B cell (primary cell): ENCODE data around the gene SKAP2. TPM values are rescaled to one million over a fixed set of nuclear protein-coding genes. Genes with fewer than 3 reads are reported as not detected.

Source experiments
- ATAC-seq: fragments of 200-7000 bp; cut with Tn5 transposase; one replicate; pipeline ENCODE4 v1.10.0; 2021; ENCODE audit warnings: low read depth, mild to moderate bottlenecking, moderate number of reproducible peaks, moderate library complexity
- CTCF ChIA-PET: fragments of 350-600 bp; sonication (Branson Sonifier 250); formaldehyde crosslinking; loops from one replicate; lab custom pipeline; 2021; ENCODE audit warnings: antibody characterized with exemption, inconsistent platforms; lab: Charles Lee
- POLR2A ChIA-PET: fragments of 350-600 bp; sonication (Branson Sonifier 250); formaldehyde crosslinking; loops from one replicate; lab custom pipeline; 2021; ENCODE audit warnings: antibody characterized with exemption; lab: Charles Lee
- DNase-seq: peaks from one replicate; pipeline ENCODE4 v3.0.0; 2013
- H2AFZ ChIP-seq: 2 replicates; pipeline ENCODE4 v1.6.1; 2012; ENCODE audit warnings: mild to moderate bottlenecking, low read depth, low read length; ENCODE audit not compliant: insufficient read depth, poor library complexity, severe bottlenecking
- H3K27ac ChIP-seq, 2 donors: 1 replicate in 1 of 2; 2 replicates in 1 of 2; pipeline ENCODE4 v1.5.1; 2012 to 2013; ENCODE audit warnings: low read length in 2 of 2, mild to moderate bottlenecking in 2 of 2, moderate library complexity in 1 of 2
- H3K27me3 ChIP-seq, 4 experiments: fragments of 200-600 bp in 1 of 4; sonication (generic) in 1 of 4; replicated peaks in 1 of 4; 1 replicate in 2 of 4; 2 replicates in 2 of 4; pipeline versions ENCODE4 v1.6.1 to v1.7.0; 2013 to 2016; ENCODE audit warnings: low read length in 3 of 4, mild to moderate bottlenecking in 2 of 4, mixed read lengths in 1 of 4, moderate library complexity in 1 of 4; ENCODE audit not compliant: insufficient read depth in 4 of 4, control insufficient read depth in 3 of 4; ENCODE audit errors: control extremely low read depth in 1 of 4
- H3K36me3 ChIP-seq, 2 experiments: replicated peaks in 1 of 2; 1 replicate in 1 of 2; 2 replicates in 1 of 2; pipeline versions ENCODE4 v1.6.1 to v1.7.1; 2013; ENCODE audit warnings: low read length in 1 of 2; ENCODE audit not compliant: insufficient read depth in 2 of 2, control insufficient read depth in 1 of 2; ENCODE audit errors: control extremely low read depth in 1 of 2, extremely low read depth in 1 of 2
- H3K4me1 ChIP-seq, 2 donors: fragments of 200-600 bp in 1 of 2; sonication (generic) in 1 of 2; 1 replicate in 1 of 2; 2 replicates in 1 of 2; pipeline versions ENCODE4 v1.5.1 to v1.6.1; 2013 to 2017; ENCODE audit warnings: low read length in 2 of 2; ENCODE audit not compliant: control insufficient read depth in 2 of 2, insufficient read depth in 2 of 2
- H3K4me2 ChIP-seq: replicated peaks from 2 replicates; pipeline ENCODE3; 2012; ENCODE audit warnings: mild to moderate bottlenecking, low read depth, low read length; ENCODE audit not compliant: poor library complexity, severe bottlenecking
- H3K4me3 ChIP-seq, 5 experiments: fragments of 200-600 bp in 1 of 5; sonication (generic) in 1 of 5; 1 replicate in 3 of 5; 2 replicates in 2 of 5; pipeline versions ENCODE4 v1.5.1 to v1.7.0; 2011 to 2016; ENCODE audit warnings: low read length in 4 of 5, mild to moderate bottlenecking in 4 of 5, low read depth in 2 of 5, control low read depth in 1 of 5, moderate library complexity in 1 of 5; ENCODE audit not compliant: insufficient read depth in 1 of 5; ENCODE audit errors: control extremely low read depth in 1 of 5, extremely low read depth in 1 of 5
- H3K79me2 ChIP-seq: fragments of 200-600 bp; sonication (generic); one replicate; pipeline ENCODE4 v1.6.0; 2016; ENCODE audit warnings: low read length; ENCODE audit not compliant: control insufficient read depth, insufficient read depth
- H3K9ac ChIP-seq: fragments of 200-600 bp; sonication (generic); 2 replicates; pipeline ENCODE4 v1.6.1; 2017; ENCODE audit warnings: mild to moderate bottlenecking, low read length, moderate library complexity
- H3K9me3 ChIP-seq, 3 donors: one replicate each; pipeline versions ENCODE4 v1.6.1 to v1.7.1; 2013; ENCODE audit warnings: low read length in 2 of 3; ENCODE audit not compliant: control insufficient read depth in 2 of 3, insufficient read depth in 1 of 3; ENCODE audit errors: control extremely low read depth in 1 of 3
- H4K20me1 ChIP-seq: 2 replicates; pipeline ENCODE4 v1.6.0; 2012; ENCODE audit warnings: mild to moderate bottlenecking, low read length; ENCODE audit not compliant: insufficient read depth, control insufficient read depth, poor library complexity, severe bottlenecking
- H3K27ac Mint-ChIP-seq: one replicate; pipeline ENCODE4 v1.8.0; 2021; ENCODE audit warnings: mixed read lengths
- H3K27me3 Mint-ChIP-seq: one replicate; pipeline ENCODE4 v1.8.0; 2021; ENCODE audit warnings: mixed read lengths
- H3K4me1 Mint-ChIP-seq: one replicate; pipeline ENCODE4 v1.8.0; 2021; ENCODE audit warnings: mixed read lengths
- H3K4me3 Mint-ChIP-seq: one replicate; pipeline ENCODE4 v1.8.0; 2021; ENCODE audit warnings: mixed read lengths
- H3K9me3 Mint-ChIP-seq: one replicate; pipeline ENCODE4 v1.8.0; 2022; ENCODE audit warnings: mixed read lengths; ENCODE audit not compliant: insufficient read depth
- EZH2 ChIP-seq: IDR thresholded peaks from 2 replicates; pipeline ENCODE4 v1.6.1; 2012; ENCODE audit warnings: borderline replicate concordance, low read depth, mild to moderate bottlenecking, moderate library complexity, low read length; ENCODE audit not compliant: insufficient read depth, poor library complexity, severe bottlenecking
- WGBS: methylation state at CpG from one replicate; pipeline ENCODE4 v1.1.5; 2013; ENCODE audit warnings: missing lambda C conversion rate; ENCODE audit not compliant: insufficient coverage; 5-methylcytosine and 5-hydroxymethylcytosine counted together
- intact Hi-C: fragments of 100-400 bp; cut with micrococcal nuclease; formaldehyde crosslinking; loops from one replicate; pipeline ENCODE4 v1.10.0; 2022
- polyA plus RNA-seq: library from polyadenylated mRNA; depleted of rRNA; stranded (reverse); fragments of >200 nt; gene quantifications from 2 replicates; pipeline ENCODE4 v1.2.3, GENCODE V29; 2012
- total RNA-seq, 2 donors: library from RNA; stranded (reverse); fragments of 120-200 nt in 1 of 2; gene quantifications; 1 replicate in 1 of 2; 2 replicates in 1 of 2; pipeline versions ENCODE4 v1.2.3 to v1.2.4, GENCODE V29; 2013 to 2022
- TF ChIP-seq, protein P1 (sequence below): fragments of 200-600 bp; IDR thresholded peaks from one replicate; pipeline ENCODE4 v1.8.0; 2022; ENCODE audit warnings: antibody characterized with exemption, mild to moderate bottlenecking

Gene SKAP2
- total and polyA plus RNA-seq, 2 donors (not counting 1 experiment from before 2014, with no cell fraction given): 12.8 to 58.4 TPM

DNA sequence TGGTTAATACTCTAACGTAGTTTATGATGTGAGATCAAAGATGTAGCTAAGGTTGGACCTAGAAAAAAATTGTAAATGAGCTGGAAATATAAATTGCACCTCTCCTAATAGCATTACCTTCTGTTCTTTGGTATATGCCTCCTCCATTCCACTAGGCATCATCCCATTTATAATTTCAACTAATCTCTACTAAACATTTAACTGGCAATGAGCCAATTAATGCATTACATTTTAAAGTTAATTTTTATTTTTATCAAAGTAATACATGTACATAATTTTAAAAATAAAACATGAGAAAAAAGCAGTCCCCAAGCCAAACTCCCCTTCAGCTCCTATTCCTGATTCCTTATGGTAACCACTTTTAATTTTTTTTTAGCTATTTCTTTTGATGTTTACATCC, 35.1 kb upstream of the SKAP2 start:
- H3K4me1 ChIP-seq: no peaks in the 10 kb centered on the region
- no peak overlapping the region for H3K4me3 ChIP-seq
- H3K9ac ChIP-seq: no peak overlapping the region
- intact Hi-C loops: no loop called here
- DNase-seq (no peak), ATAC-seq (no peak)
- POLR2A ChIA-PET: no interaction called here
- H3K27ac Mint-ChIP-seq: no peak overlapping the region
- CTCF ChIA-PET: no interaction called here
- no peak for TF ChIP-seq EZH2
- TF ChIP-seq, protein P1, sequence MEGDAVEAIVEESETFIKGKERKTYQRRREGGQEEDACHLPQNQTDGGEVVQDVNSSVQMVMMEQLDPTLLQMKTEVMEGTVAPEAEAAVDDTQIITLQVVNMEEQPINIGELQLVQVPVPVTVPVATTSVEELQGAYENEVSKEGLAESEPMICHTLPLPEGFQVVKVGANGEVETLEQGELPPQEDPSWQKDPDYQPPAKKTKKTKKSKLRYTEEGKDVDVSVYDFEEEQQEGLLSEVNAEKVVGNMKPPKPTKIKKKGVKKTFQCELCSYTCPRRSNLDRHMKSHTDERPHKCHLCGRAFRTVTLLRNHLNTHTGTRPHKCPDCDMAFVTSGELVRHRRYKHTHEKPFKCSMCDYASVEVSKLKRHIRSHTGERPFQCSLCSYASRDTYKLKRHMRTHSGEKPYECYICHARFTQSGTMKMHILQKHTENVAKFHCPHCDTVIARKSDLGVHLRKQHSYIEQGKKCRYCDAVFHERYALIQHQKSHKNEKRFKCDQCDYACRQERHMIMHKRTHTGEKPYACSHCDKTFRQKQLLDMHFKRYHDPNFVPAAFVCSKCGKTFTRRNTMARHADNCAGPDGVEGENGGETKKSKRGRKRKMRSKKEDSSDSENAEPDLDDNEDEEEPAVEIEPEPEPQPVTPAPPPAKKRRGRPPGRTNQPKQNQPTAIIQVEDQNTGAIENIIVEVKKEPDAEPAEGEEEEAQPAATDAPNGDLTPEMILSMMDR: no peak
- peaks cover 31% of the 10 kb centered on the region for H3K27me3 Mint-ChIP-seq
- WGBS: no CpG with 5 or more reads among the region's 1 CpG
- H3K4me1 Mint-ChIP-seq: no peaks in the 10 kb centered on the region
- no peak overlapping the region for H3K4me3 Mint-ChIP-seq
- H3K9me3 ChIP-seq: no peaks in the 10 kb centered on the region
- H3K79me2 ChIP-seq: no peaks in the 10 kb centered on the region
- no peak overlapping the region for H2AFZ ChIP-seq
- no peaks in the 10 kb centered on the region for H3K9me3 Mint-ChIP-seq
- no peak overlapping the region for H3K27ac ChIP-seq
- no peak overlapping the region for H3K4me2 ChIP-seq
- H3K27me3 ChIP-seq: peaks cover 0 to 9% (median 2%) of the 10 kb centered on the region in 4 experiments
- H3K36me3 ChIP-seq: no peaks in the 10 kb centered on the region
- H4K20me1 ChIP-seq: no peaks in the 10 kb centered on the region

GRCh38 chr7:26898891-26899290, 34.5 kb upstream of the SKAP2 start:
- Histone ChIP-seq H3K79me2 (no peaks in the 10 kb centered on the region), H3K9me3 (no peaks in the 10 kb centered on the region), H3K36me3 (no peaks in the 10 kb centered on the region), H4K20me1 (no peaks in the 10 kb centered on the region), H3K4me3 (no peak overlapping the region), H3K27me3 (peaks cover 0 to 12% (median 2%) of the 10 kb centered on the region in 4 experiments), H3K4me2 (no peak overlapping the region), H3K27ac (no peak overlapping the region), H3K4me1 (no peaks in the 10 kb centered on the region), H2AFZ (no peak overlapping the region), H3K9ac (no peak overlapping the region)
- no peak overlapping the region for H3K4me3 Mint-ChIP-seq
- H3K9me3 Mint-ChIP-seq: no peaks in the 10 kb centered on the region
- ChIA-PET POLR2A (no interaction called here), CTCF (no interaction called here)
- intact Hi-C loops: no loop called here
- ATAC-seq (no peak), DNase-seq (no peak)
- no peak overlapping the region for H3K27ac Mint-ChIP-seq
- H3K4me1 Mint-ChIP-seq: no peaks in the 10 kb centered on the region
- 100% methylated on average over 1 of the region's 2 CpGs for WGBS
- peaks cover 33% of the 10 kb centered on the region for H3K27me3 Mint-ChIP-seq
- TF ChIP-seq EZH2: no peak
- TF ChIP-seq, protein P1: no peak
